ENCODE results near the gene CBFA2T3.

Gene CBFA2T3

GRCh38 chr16:88999457-89000206 lies 22.6 kb upstream of the CBFA2T3 start:
- TF ChIP-seq ZFX (IDR thresholded peaks at IDR 0.05; ENCODE audit: borderline replicate concordance): no peak
- TF ChIP-seq CTCF (IDR thresholded peaks at IDR 0.05): no peak
- H3K27ac ChIP-seq: no peak overlapping the region

- H3K27ac ChIP-seq: no peak overlapping the region
- TF ChIP-seq ZFX (IDR thresholded peaks at IDR 0.05; ENCODE audit: borderline replicate concordance) (no peak), CTCF (IDR thresholded peaks at IDR 0.05) (no peak)
Measured at GRCh38 chr16:88995746-88996535, 18.9 kb upstream of the CBFA2T3 start.

- H3K27ac ChIP-seq: no peak overlapping the region
- TF ChIP-seq ZFX (IDR thresholded peaks at IDR 0.05; ENCODE audit: borderline replicate concordance): no peak
- no peak for TF ChIP-seq CTCF (IDR thresholded peaks at IDR 0.05)
Measured at GRCh38 chr16:88995194-88995593, 18.2 kb upstream of the CBFA2T3 start.

GRCh38 chr16:88994695-88995094 lies 17.7 kb upstream of the CBFA2T3 start:
- H3K27ac ChIP-seq: no peak overlapping the region
- TF ChIP-seq CTCF (IDR thresholded peaks at IDR 0.05) (no peak), ZFX (IDR thresholded peaks at IDR 0.05; ENCODE audit: borderline replicate concordance) (no peak)

GRCh38 chr16:88993946-88994600 lies 17.1 kb upstream of the CBFA2T3 start:
- H3K27ac ChIP-seq: no peak overlapping the region
- no peak for TF ChIP-seq ZFX (IDR thresholded peaks at IDR 0.05; ENCODE audit: borderline replicate concordance)
- no peak for TF ChIP-seq CTCF (IDR thresholded peaks at IDR 0.05)

GRCh38 chr16:88993166-88993761 lies 16.3 kb upstream of the CBFA2T3 start:
- TF ChIP-seq CTCF (IDR thresholded peaks at IDR 0.05) (no peak), ZFX (IDR thresholded peaks at IDR 0.05; ENCODE audit: borderline replicate concordance) (no peak)
- H3K27ac ChIP-seq: no peak overlapping the region

Data from 22Rv1 (cell line).